Measurements from ENCODE around the gene SGF29. TPM values are rescaled to one million over a fixed set of nuclear protein-coding genes. Genes with fewer than 3 reads are reported as not detected.
A peak's percentile ranks its signal among the peaks of the same experiment; 100 is the strongest.

SGF29 gene
- total and polyA plus RNA-seq, 2 experiments from 2014 or later, result 10.0 to 17.6 TPM

- DNase-seq (ENCODE audit: low spot score) (no peak), ATAC-seq (no peak)
- Histone ChIP-seq H3F3A (replicated peaks; ENCODE audit: low read depth) (no peaks in the 10 kb centered on the region), H3K36me3 (ENCODE audit: insufficient read depth) (no peaks in the 10 kb centered on the region), H3K4me3 (no peak overlapping the region), H3K4me1 (ENCODE audit: insufficient read depth) (no peaks in the 10 kb centered on the region; the same call in 1 of the 2 replicates), H3K27ac (ENCODE audit: low read depth) (no peak overlapping the region), H3K79me2 (replicated peaks; ENCODE audit: insufficient read depth) (no peaks in the 10 kb centered on the region), H2AFZ (no peak overlapping the region), H3K4me2 (no peak overlapping the region), H3K27me3 (ENCODE audit: insufficient read depth) (no peaks in the 10 kb centered on the region), H3K9me2 (ENCODE audit: insufficient read depth) (no peaks in the 10 kb centered on the region), H4K20me1 (replicated peaks; ENCODE audit: insufficient read depth) (no peaks in the 10 kb centered on the region)
- Mint-ChIP-seq H3K36me3 (ENCODE audit: low read depth) (no peaks in the 10 kb centered on the region), H3K27ac (no peak overlapping the region; the same call in 1 of the 2 replicates), H3K4me3 (no peak overlapping the region), H3K27me3 (ENCODE audit: insufficient read depth, low read depth, poor library complexity) (peaks cover 11% of the 10 kb centered on the region), H3K9me3 (no peaks in the 10 kb centered on the region), H3K4me1 (peaks cover 10% of the 10 kb centered on the region)
- TF ChIP-seq JUNB (IDR thresholded peaks at IDR 0.05; ENCODE audit: unreplicated experiment) (no peak), ETS1 (IDR thresholded peaks at IDR 0.05) (no peak), ZNF331 (CRISPR knock-in tag; IDR thresholded peaks at IDR 0.05; ENCODE audit: low read depth) (no peak), NANOG (IDR thresholded peaks at IDR 0.05; ENCODE audit: borderline replicate concordance) (no peak), EZH2phosphoT487 (IDR thresholded peaks at IDR 0.05; ENCODE audit: unreplicated experiment) (no peak)
Observed at GRCh38 chr16:28534542-28535373, 19.0 kb upstream of the SGF29 start.

- Histone ChIP-seq H3K4me3 (no peak overlapping the region), H3K27ac (ENCODE audit: low read depth) (no peak overlapping the region), H3K4me1 (ENCODE audit: insufficient read depth) (no peaks in the 10 kb centered on the region; the same call in 1 of the 2 replicates), H2AFZ (peak overlapping the region; percentile 86; the same call in 1 of the 2 replicates), H3K36me3 (ENCODE audit: insufficient read depth) (no peaks in the 10 kb centered on the region), H3K4me2 (no peak overlapping the region), H3K9me2 (ENCODE audit: insufficient read depth) (no peaks in the 10 kb centered on the region), H3F3A (replicated peaks; ENCODE audit: low read depth) (no peaks in the 10 kb centered on the region), H3K79me2 (replicated peaks; ENCODE audit: insufficient read depth) (no peaks in the 10 kb centered on the region), H3K27me3 (ENCODE audit: insufficient read depth) (no peaks in the 10 kb centered on the region), H4K20me1 (replicated peaks; ENCODE audit: insufficient read depth) (no peaks in the 10 kb centered on the region)
- no peaks in the 10 kb centered on the region for H3K36me3 Mint-ChIP-seq (ENCODE audit: low read depth)
- no peak overlapping the region for H3K27ac Mint-ChIP-seq
- no peak for DNase-seq (ENCODE audit: low spot score)
- peaks cover 6% of the 10 kb centered on the region for H3K4me1 Mint-ChIP-seq
- H3K27me3 Mint-ChIP-seq (ENCODE audit: insufficient read depth, low read depth, poor library complexity), result peaks cover 11% of the 10 kb centered on the region
- no peaks in the 10 kb centered on the region for H3K9me3 Mint-ChIP-seq
- no peak overlapping the region for H3K4me3 Mint-ChIP-seq
- no peak for ATAC-seq
- TF ChIP-seq REST (IDR thresholded peaks at IDR 0.05; ENCODE audit: unreplicated experiment) (no peak), JUNB (IDR thresholded peaks at IDR 0.05; ENCODE audit: unreplicated experiment) (no peak), CREB1 (CRISPR knock-in tag; IDR thresholded peaks at IDR 0.05; ENCODE audit: low read depth) (no peak), STAT1 (IDR thresholded peaks at IDR 0.05; ENCODE audit: unreplicated experiment) (no peak), CTCF (conservative IDR thresholded peaks at IDR 0.05; ENCODE audit: low read depth in 2 of 2) (no peak), ZNF114 (CRISPR knock-in tag; IDR thresholded peaks at IDR 0.05) (no peak), POLR2AphosphoS5 (IDR thresholded peaks at IDR 0.05; ENCODE audit: low read depth) (no peak), NANOG (IDR thresholded peaks at IDR 0.05; ENCODE audit: borderline replicate concordance) (no peak), ZNF331 (CRISPR knock-in tag; IDR thresholded peaks at IDR 0.05; ENCODE audit: low read depth) (no peak), EZH2phosphoT487 (IDR thresholded peaks at IDR 0.05; ENCODE audit: unreplicated experiment) (no peak), EZH2 (IDR thresholded peaks at IDR 0.05; ENCODE audit: low read depth, unreplicated experiment) (no peak), ETS1 (IDR thresholded peaks at IDR 0.05) (no peak)
Observed at GRCh38 chr16:28537076-28537475, 16.6 kb upstream of the SGF29 start.

Data from GM23338 (cell line).